ENCODE measurements around the gene IFT172.

The IFT172 gene

DNA sequence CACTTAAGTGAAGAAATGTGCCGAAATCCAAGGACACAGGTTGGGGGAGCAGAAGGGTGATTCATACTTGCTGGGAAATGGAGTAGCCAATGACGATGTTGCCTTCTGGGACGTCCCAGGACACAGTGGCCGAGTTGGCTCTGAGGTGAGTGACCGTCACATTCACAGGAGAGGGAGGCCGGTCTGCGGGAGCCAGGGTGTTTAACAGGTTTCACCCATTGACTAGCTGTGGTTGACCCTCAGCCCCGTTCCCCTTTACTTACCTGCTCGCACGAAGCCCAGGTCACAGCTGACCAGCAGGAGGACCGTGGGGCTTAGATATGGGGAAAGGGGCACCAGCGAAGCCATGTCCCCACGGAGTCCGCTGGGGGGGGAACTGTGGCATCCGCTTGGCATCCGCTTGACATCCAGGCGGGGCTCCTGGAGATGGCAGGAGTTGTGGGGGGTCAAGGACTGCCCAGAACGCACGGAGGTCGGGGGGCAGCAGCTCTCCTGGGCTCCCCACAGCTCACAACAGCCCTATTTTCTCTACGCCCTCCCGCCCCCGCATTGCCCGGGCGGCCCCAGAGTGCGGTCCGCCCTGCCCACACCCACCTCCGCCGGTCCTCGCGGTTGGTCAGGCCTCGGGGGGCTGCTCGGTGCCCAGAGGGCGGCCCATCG lies 4.9 kb upstream of the IFT172 start:
- Histone ChIP-seq H3K9ac (ENCODE audit: low read length) (peak overlapping the region; percentile 55), H3K36me3 (ENCODE audit: control insufficient read depth, insufficient read depth, low read length) (peaks cover 2% of the 10 kb centered on the region; the same call in 1 of the 2 replicates), H3K27ac (ENCODE audit: low read depth, low read length) (no peak overlapping the region), H3K27me3 (ENCODE audit: control insufficient read depth, insufficient read depth, low read length) (peaks cover 56% of the 10 kb centered on the region), H3K9me3 (ENCODE audit: control insufficient read depth, insufficient read depth, low read depth, low read length) (no peaks in the 10 kb centered on the region), H3K4me1 (ENCODE audit: control insufficient read depth, insufficient read depth, low read length) (peaks cover 8% of the 10 kb centered on the region), H3K4me3 (ENCODE audit: low read depth, low read length) (peak overlapping the region; percentile 93)

DNA sequence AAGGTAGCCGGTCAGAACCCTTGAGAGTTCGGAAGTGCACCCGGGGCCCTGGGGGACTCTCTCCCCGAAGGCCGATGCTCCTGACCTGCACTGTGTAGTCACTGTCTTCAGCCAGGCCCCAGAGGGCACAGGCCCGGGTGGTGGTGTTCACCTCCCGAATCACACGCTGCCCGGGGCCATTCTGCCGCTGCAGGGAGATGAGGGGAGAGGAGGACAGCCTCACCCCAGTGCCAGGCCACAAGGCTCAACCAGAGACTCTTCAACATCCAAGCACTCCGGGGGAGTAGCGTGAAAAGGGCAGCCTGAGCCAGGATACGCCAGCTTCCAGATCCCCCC lies 4.4 kb upstream of the IFT172 start:
- H3K27me3 ChIP-seq (ENCODE audit: control insufficient read depth, insufficient read depth, low read length): peaks cover 53% of the 10 kb centered on the region
- no peak overlapping the region for H3K27ac ChIP-seq (ENCODE audit: low read depth, low read length)
- peaks cover 2% of the 10 kb centered on the region; the same call in 1 of the 2 replicates for H3K36me3 ChIP-seq (ENCODE audit: control insufficient read depth, insufficient read depth, low read length)
- peak overlapping the region; percentile 93 for H3K4me3 ChIP-seq (ENCODE audit: low read depth, low read length)
- no peak overlapping the region for H3K9ac ChIP-seq (ENCODE audit: low read length)
- peaks cover 8% of the 10 kb centered on the region for H3K4me1 ChIP-seq (ENCODE audit: control insufficient read depth, insufficient read depth, low read length)
- H3K9me3 ChIP-seq (ENCODE audit: control insufficient read depth, insufficient read depth, low read depth, low read length): no peaks in the 10 kb centered on the region

DNA sequence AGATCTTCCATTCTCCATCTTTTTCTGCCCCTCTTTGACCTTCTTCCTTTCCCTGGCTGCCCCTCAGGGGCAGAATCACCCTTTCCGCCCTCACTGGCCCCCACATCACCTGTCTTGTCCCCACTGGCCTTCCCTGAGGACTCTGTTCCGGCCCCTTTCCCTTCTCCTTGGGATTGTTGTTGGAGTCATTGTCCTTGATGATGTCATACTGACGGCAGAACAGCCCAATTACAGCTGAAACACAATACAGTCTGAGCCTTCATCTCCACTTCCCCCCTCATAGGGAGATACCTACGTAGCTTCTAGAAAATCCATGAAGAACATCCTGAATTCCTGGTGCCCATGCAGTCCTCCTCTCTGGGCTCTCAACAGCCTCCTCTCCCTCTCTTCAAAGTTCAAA lies 3.0 kb upstream of the IFT172 start:
- peaks cover 2% of the 10 kb centered on the region; the same call in 1 of the 2 replicates for H3K36me3 ChIP-seq (ENCODE audit: control insufficient read depth, insufficient read depth, low read length)
- H3K27me3 ChIP-seq (ENCODE audit: control insufficient read depth, insufficient read depth, low read length): peaks cover 40% of the 10 kb centered on the region
- peaks cover 8% of the 10 kb centered on the region for H3K4me1 ChIP-seq (ENCODE audit: control insufficient read depth, insufficient read depth, low read length)
- H3K27ac ChIP-seq (ENCODE audit: low read depth, low read length): no peak overlapping the region
- H3K4me3 ChIP-seq (ENCODE audit: low read depth, low read length): no peak overlapping the region
- no peaks in the 10 kb centered on the region for H3K9me3 ChIP-seq (ENCODE audit: control insufficient read depth, insufficient read depth, low read depth, low read length)
- no peak overlapping the region for H3K9ac ChIP-seq (ENCODE audit: low read length)

GRCh38 chr2:27489118-27489497 lies 435 bp downstream of the IFT172 start:
- Histone ChIP-seq H3K36me3 (ENCODE audit: control insufficient read depth, insufficient read depth, low read length) (peaks cover 6% of the 10 kb centered on the region; the same call in 1 of the 2 replicates), H3K9me3 (ENCODE audit: control insufficient read depth, insufficient read depth, low read depth, low read length) (no peaks in the 10 kb centered on the region), H3K27me3 (ENCODE audit: control insufficient read depth, insufficient read depth, low read length) (peaks cover 9% of the 10 kb centered on the region), H3K4me3 (ENCODE audit: low read depth, low read length) (peak overlapping the region; percentile 83), H3K9ac (ENCODE audit: low read length) (peak overlapping the region; percentile 53), H3K27ac (ENCODE audit: low read depth, low read length) (no peak overlapping the region), H3K4me1 (ENCODE audit: control insufficient read depth, insufficient read depth, low read length) (peaks cover 3% of the 10 kb centered on the region)

GRCh38 chr2:27485496-27485895 lies 4.0 kb downstream of the IFT172 start:
- Histone ChIP-seq H3K4me3 (ENCODE audit: low read depth, low read length) (no peak overlapping the region), H3K36me3 (ENCODE audit: control insufficient read depth, insufficient read depth, low read length) (peaks cover 8% of the 10 kb centered on the region), H3K4me1 (ENCODE audit: control insufficient read depth, insufficient read depth, low read length) (no peaks in the 10 kb centered on the region), H3K9me3 (ENCODE audit: control insufficient read depth, insufficient read depth, low read depth, low read length) (no peaks in the 10 kb centered on the region), H3K27ac (ENCODE audit: low read depth, low read length) (no peak overlapping the region), H3K27me3 (ENCODE audit: control insufficient read depth, insufficient read depth, low read length) (no peaks in the 10 kb centered on the region), H3K9ac (ENCODE audit: low read length) (no peak overlapping the region)

- Histone ChIP-seq H3K27me3 (ENCODE audit: control insufficient read depth, insufficient read depth, low read length) (no peaks in the 10 kb centered on the region), H3K36me3 (ENCODE audit: control insufficient read depth, insufficient read depth, low read length) (peaks cover 18% of the 10 kb centered on the region), H3K9ac (ENCODE audit: low read length) (no peak overlapping the region), H3K4me3 (ENCODE audit: low read depth, low read length) (no peak overlapping the region), H3K27ac (ENCODE audit: low read depth, low read length) (no peak overlapping the region), H3K4me1 (ENCODE audit: control insufficient read depth, insufficient read depth, low read length) (no peaks in the 10 kb centered on the region), H3K9me3 (ENCODE audit: control insufficient read depth, insufficient read depth, low read depth, low read length) (no peaks in the 10 kb centered on the region)
Measured at GRCh38 chr2:27471961-27472360, 17.6 kb downstream of the IFT172 start.

DNA sequence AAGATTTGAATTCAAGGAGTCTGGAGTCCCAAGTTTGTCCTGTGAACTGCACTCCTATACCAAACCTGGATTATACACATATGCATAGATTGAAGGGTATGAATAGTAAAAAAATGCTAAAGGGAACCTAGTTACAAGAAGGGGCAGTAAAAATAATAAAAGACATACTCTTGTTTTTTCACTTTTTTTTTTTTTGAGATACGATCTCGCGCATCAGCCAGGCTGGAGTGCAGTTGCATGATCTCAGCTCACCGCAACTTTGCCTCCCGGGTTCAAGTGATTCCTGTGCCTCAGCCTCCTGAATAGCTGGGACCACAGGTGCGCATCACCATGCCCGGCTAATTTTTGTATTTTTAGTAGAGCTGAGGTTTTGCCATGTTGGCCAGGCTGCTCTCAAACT lies 25.1 kb downstream of the IFT172 start:
- no peak overlapping the region for H3K27ac ChIP-seq (ENCODE audit: low read depth, low read length)
- H3K9ac ChIP-seq (ENCODE audit: low read length): no peak overlapping the region
- no peaks in the 10 kb centered on the region for H3K9me3 ChIP-seq (ENCODE audit: control insufficient read depth, insufficient read depth, low read depth, low read length)
- no peaks in the 10 kb centered on the region for H3K36me3 ChIP-seq (ENCODE audit: control insufficient read depth, insufficient read depth, low read length)
- H3K4me3 ChIP-seq (ENCODE audit: low read depth, low read length): no peak overlapping the region
- peaks cover 11% of the 10 kb centered on the region for H3K4me1 ChIP-seq (ENCODE audit: control insufficient read depth, insufficient read depth, low read length)
- no peaks in the 10 kb centered on the region for H3K27me3 ChIP-seq (ENCODE audit: control insufficient read depth, insufficient read depth, low read length)

GRCh38 chr2:27461118-27461517 lies 28.4 kb downstream of the IFT172 start:
- H3K27ac ChIP-seq (ENCODE audit: low read depth, low read length): peak overlapping the region; percentile 15; the same call in 1 of the 2 replicates
- H3K36me3 ChIP-seq (ENCODE audit: control insufficient read depth, insufficient read depth, low read length): peaks cover 25% of the 10 kb centered on the region
- H3K27me3 ChIP-seq (ENCODE audit: control insufficient read depth, insufficient read depth, low read length): no peaks in the 10 kb centered on the region
- peak overlapping the region; percentile 45 for H3K9ac ChIP-seq (ENCODE audit: low read length)
- H3K4me1 ChIP-seq (ENCODE audit: control insufficient read depth, insufficient read depth, low read length): peaks cover 11% of the 10 kb centered on the region
- H3K9me3 ChIP-seq (ENCODE audit: control insufficient read depth, insufficient read depth, low read depth, low read length): no peaks in the 10 kb centered on the region
- no peak overlapping the region for H3K4me3 ChIP-seq (ENCODE audit: low read depth, low read length)

- H3K27me3 ChIP-seq (ENCODE audit: control insufficient read depth, insufficient read depth, low read length): no peaks in the 10 kb centered on the region
- no peaks in the 10 kb centered on the region for H3K9me3 ChIP-seq (ENCODE audit: control insufficient read depth, insufficient read depth, low read depth, low read length)
- H3K4me1 ChIP-seq (ENCODE audit: control insufficient read depth, insufficient read depth, low read length): no peaks in the 10 kb centered on the region; the same call in 1 of the 2 replicates
- no peak overlapping the region for H3K4me3 ChIP-seq (ENCODE audit: low read depth, low read length)
- H3K36me3 ChIP-seq (ENCODE audit: control insufficient read depth, insufficient read depth, low read length): peaks cover 52% of the 10 kb centered on the region
- no peak overlapping the region for H3K9ac ChIP-seq (ENCODE audit: low read length)
- no peak overlapping the region for H3K27ac ChIP-seq (ENCODE audit: low read depth, low read length)
Measured at GRCh38 chr2:27453968-27454367, 35.6 kb downstream of the IFT172 start.

DNA sequence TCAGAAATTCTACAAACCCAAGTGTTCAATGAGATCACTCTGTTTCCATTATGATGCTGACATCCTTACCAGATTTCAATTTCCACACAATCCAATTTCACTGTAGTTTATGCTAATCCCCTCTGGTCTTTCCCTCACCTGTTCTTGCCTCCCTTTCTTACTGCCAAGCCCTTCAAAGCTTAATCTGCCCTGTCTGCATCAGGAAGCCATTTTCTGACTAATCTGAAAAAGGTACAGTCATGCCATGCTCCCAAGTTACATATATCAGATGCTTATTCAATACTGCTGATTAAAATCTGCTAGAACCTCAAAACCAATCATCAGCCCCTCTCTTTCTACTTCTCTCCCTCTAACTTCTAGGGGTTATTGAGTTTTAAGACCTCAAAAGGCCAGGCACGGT lies 38.4 kb downstream of the IFT172 start:
- Histone ChIP-seq H3K9ac (ENCODE audit: low read length) (no peak overlapping the region), H3K27ac (ENCODE audit: low read depth, low read length) (no peak overlapping the region), H3K27me3 (ENCODE audit: control insufficient read depth, insufficient read depth, low read length) (no peaks in the 10 kb centered on the region), H3K4me1 (ENCODE audit: control insufficient read depth, insufficient read depth, low read length) (no peaks in the 10 kb centered on the region; the same call in 1 of the 2 replicates), H3K9me3 (ENCODE audit: control insufficient read depth, insufficient read depth, low read depth, low read length) (no peaks in the 10 kb centered on the region), H3K4me3 (ENCODE audit: low read depth, low read length) (no peak overlapping the region), H3K36me3 (ENCODE audit: control insufficient read depth, insufficient read depth, low read length) (peaks cover 44% of the 10 kb centered on the region)

GRCh38 chr2:27448381-27448780 lies 41.2 kb downstream of the IFT172 start:
- no peaks in the 10 kb centered on the region for H3K9me3 ChIP-seq (ENCODE audit: control insufficient read depth, insufficient read depth, low read depth, low read length)
- H3K27ac ChIP-seq (ENCODE audit: low read depth, low read length): no peak overlapping the region
- peaks cover 55% of the 10 kb centered on the region for H3K36me3 ChIP-seq (ENCODE audit: control insufficient read depth, insufficient read depth, low read length)
- no peaks in the 10 kb centered on the region for H3K27me3 ChIP-seq (ENCODE audit: control insufficient read depth, insufficient read depth, low read length)
- no peak overlapping the region for H3K9ac ChIP-seq (ENCODE audit: low read length)
- H3K4me3 ChIP-seq (ENCODE audit: low read depth, low read length): no peak overlapping the region
- no peaks in the 10 kb centered on the region for H3K4me1 ChIP-seq (ENCODE audit: control insufficient read depth, insufficient read depth, low read length)
